HepG2 (cell line): ENCODE results near the gene AEBP1. TPM values are rescaled to one million over a fixed set of nuclear protein-coding genes. Genes with fewer than 3 reads are reported as not detected.

ENCODE experiments used
- ARID4A ChIP-seq: sonication (generic); formaldehyde crosslinking; IDR thresholded peaks from 2 replicates; pipeline ENCODE4 v1.5.0; 2020; ENCODE audit warnings: mild to moderate bottlenecking, missing genetic modification reagents, borderline replicate concordance
- ATF7-NPFF ChIP-seq: sonication (generic); formaldehyde crosslinking; IDR thresholded peaks from 2 replicates; pipeline ENCODE4 v1.8.1; 2023; ENCODE audit warnings: mild to moderate bottlenecking, low read depth, missing genetic modification reagents, moderate library complexity
- BRCA1 ChIP-seq: sonication (generic); formaldehyde crosslinking; IDR thresholded peaks from 2 replicates; pipeline ENCODE4 v1.4.0; 2020; ENCODE audit warnings: missing genetic modification reagents
- CBFB ChIP-seq: sonication (generic); formaldehyde crosslinking; IDR thresholded peaks from 2 replicates; pipeline ENCODE4 v1.4.0; 2020; ENCODE audit warnings: missing genetic modification reagents
- CCAR2 ChIP-seq: fragments of 200-400 bp; formaldehyde crosslinking; optimal IDR thresholded peaks from 2 replicates; pipeline ENCODE3; 2018; ENCODE audit warnings: low read depth, mild to moderate bottlenecking, low read length, moderate library complexity
- CHCHD3 ChIP-seq: sonication (generic); formaldehyde crosslinking; IDR thresholded peaks from 2 replicates; pipeline ENCODE4 v1.8.0; 2022; ENCODE audit warnings: mild to moderate bottlenecking, missing genetic modification reagents, moderate library complexity
- DBP ChIP-seq: sonication (generic); formaldehyde crosslinking; IDR thresholded peaks from 2 replicates; pipeline ENCODE4 v1.4.0; 2020; ENCODE audit warnings: missing genetic modification reagents; ENCODE audit errors: not compliant biosample characterization
- HNF4G ChIP-seq, 2 experiments: sonication (generic) in 1 of 2; formaldehyde crosslinking in 1 of 2; IDR thresholded peaks; 2 replicates each; pipeline versions ENCODE4 v1.4.0 to v1.6.1; 2011 to 2020; ENCODE audit warnings: borderline replicate concordance in 2 of 2, low read depth in 2 of 2, mild to moderate bottlenecking in 2 of 2, low read length in 1 of 2, missing genetic modification reagents in 1 of 2, moderate library complexity in 1 of 2
- IKZF1 ChIP-seq: fragments of 450-650 bp; IDR thresholded peaks from 2 replicates; pipeline ENCODE4 v1.7.1; 2016
- KDM5B ChIP-seq: sonication (generic); formaldehyde crosslinking; IDR thresholded peaks from 2 replicates; pipeline ENCODE4 v1.4.0; 2020; ENCODE audit warnings: missing genetic modification reagents, mild to moderate bottlenecking, borderline replicate concordance
- KLF6 ChIP-seq: IDR thresholded peaks from 2 replicates; pipeline ENCODE4 v1.8.0; 2016; ENCODE audit warnings: missing biosample characterization, missing genetic modification reagents
- MZF1 ChIP-seq: sonication (generic); formaldehyde crosslinking; IDR thresholded peaks from 2 replicates; pipeline ENCODE4 v1.8.1; 2023; ENCODE audit warnings: mild to moderate bottlenecking, missing genetic modification reagents, borderline replicate concordance
- RBM22 ChIP-seq: fragments of 200-400 bp; formaldehyde crosslinking; optimal IDR thresholded peaks from 2 replicates; pipeline ENCODE3; 2017; ENCODE audit warnings: mild to moderate bottlenecking, low read length, moderate library complexity
- SAP130 ChIP-seq: IDR thresholded peaks from 2 replicates; pipeline ENCODE4 v1.6.1; 2016; ENCODE audit warnings: low read depth
- SATB2 ChIP-seq: sonication (generic); formaldehyde crosslinking; IDR thresholded peaks from 2 replicates; pipeline ENCODE4 v1.5.0; 2020; ENCODE audit warnings: missing genetic modification reagents
- SIN3B ChIP-seq: fragments of 150-350 bp; IDR thresholded peaks from 2 replicates; pipeline ENCODE4 v1.6.1; 2014; ENCODE audit warnings: low read length
- SP2 ChIP-seq: sonication (generic); formaldehyde crosslinking; IDR thresholded peaks from 2 replicates; pipeline ENCODE4 v1.5.1; 2020; ENCODE audit warnings: mild to moderate bottlenecking, missing genetic modification reagents
- ZBTB1 ChIP-seq: sonication (generic); formaldehyde crosslinking; IDR thresholded peaks from 2 replicates; pipeline ENCODE4 v1.4.0; 2020; ENCODE audit warnings: missing genetic modification reagents, borderline replicate concordance
- ZBTB42 ChIP-seq: sonication (generic); formaldehyde crosslinking; IDR thresholded peaks from 2 replicates; pipeline ENCODE4 v1.5.0; 2020; ENCODE audit warnings: mild to moderate bottlenecking, missing genetic modification reagents
- ZFP1 ChIP-seq: IDR thresholded peaks from 2 replicates; pipeline ENCODE4 v1.6.1; 2016
- ZNF121 ChIP-seq: sonication (generic); formaldehyde crosslinking; IDR thresholded peaks from 2 replicates; pipeline ENCODE4 v1.5.0; 2020; ENCODE audit warnings: mild to moderate bottlenecking, missing genetic modification reagents
- ZNF124 ChIP-seq: sonication (generic); formaldehyde crosslinking; IDR thresholded peaks from 2 replicates; pipeline ENCODE4 v1.4.0; 2020; ENCODE audit warnings: missing genetic modification reagents
- ZNF263 ChIP-seq: sonication (generic); formaldehyde crosslinking; IDR thresholded peaks from 2 replicates; pipeline ENCODE4 v1.4.0; 2020; ENCODE audit warnings: missing genetic modification reagents
- ZNF556 ChIP-seq: sonication (generic); formaldehyde crosslinking; IDR thresholded peaks from 2 replicates; pipeline ENCODE4 v1.4.0; 2020; ENCODE audit warnings: mild to moderate bottlenecking, missing genetic modification reagents, borderline replicate concordance
- ZNF724P ChIP-seq: sonication (generic); formaldehyde crosslinking; IDR thresholded peaks from 2 replicates; pipeline ENCODE4 v1.8.0; 2022; ENCODE audit warnings: missing genetic modification reagents, borderline replicate concordance
- ZNF777 ChIP-seq: sonication (generic); formaldehyde crosslinking; IDR thresholded peaks from 2 replicates; pipeline ENCODE4 v1.4.0; 2020; ENCODE audit warnings: missing genetic modification reagents
- polyA plus RNA-seq, 8 experiments: library from polyadenylated mRNA; depleted of rRNA in 3 of 8; stranded (reverse) in 7 of 8; unstranded in 1 of 8; fragments of >200 nt; fragmentation: Illumina TruSeq in 4 of 8; extraction: Trizol in 4 of 8; gene quantifications; 2 replicates each; pipeline versions ENCODE4 v1.2.1 to v1.2.3, GENCODE V29; 2011 to 2016; ENCODE audit warnings: low read depth in 4 of 8, missing spikeins in 1 of 8, mixed read lengths in 1 of 8; ENCODE audit not compliant: insufficient read depth in 1 of 8
- total RNA-seq, 5 experiments: library from RNA; depleted of rRNA; stranded (reverse); fragments of >200 nt; fragmentation: Illumina TruSeq; extraction: Trizol; gene quantifications; 2 replicates each; pipeline ENCODE4 v1.2.3, GENCODE V29; 2016; ENCODE audit warnings: low read depth in 1 of 5

The AEBP1 gene
- total and polyA plus RNA-seq, 2 of the 13 experiments (the other 11 are each of a cell fraction or from before 2014, with no cell fraction given) = 0.22 to 0.55 TPM

- no peak for TF ChIP-seq IKZF1
- TF ChIP-seq ZNF724P = peak; percentile 72; the same call in 1 of the 2 replicates
- TF ChIP-seq ZFP1 (CRISPR knock-in tag) = no peak
- TF ChIP-seq KLF6 (CRISPR knock-in tag) = peak; percentile 83
- TF ChIP-seq ZBTB1 = no peak
- no peak for TF ChIP-seq CBFB (CRISPR knock-in tag)
- no peak; the same call in 1 of the 2 replicates for TF ChIP-seq ZNF556 (CRISPR knock-in tag)
- peak; percentile 66; the same call in 1 of the 2 replicates for TF ChIP-seq ATF7-NPFF (CRISPR knock-in tag)
- TF ChIP-seq SATB2 = no peak; the same call in 1 of the 2 replicates
- no peak for TF ChIP-seq RBM22
- no peak for TF ChIP-seq CCAR2
- peak; percentile 95 for TF ChIP-seq ARID4A (CRISPR knock-in tag)
- TF ChIP-seq MZF1 = no peak
- TF ChIP-seq DBP = no peak
- no peak for TF ChIP-seq HNF4G (IDR thresholded peaks at IDR 0.05; ENCODE audit: borderline replicate concordance, low read depth, low read length)
- peak; percentile 13; the same call in 1 of the 2 replicates for TF ChIP-seq HNF4G (CRISPR knock-in tag; IDR thresholded peaks at IDR 0.05; ENCODE audit: borderline replicate concordance, low read depth)
- TF ChIP-seq SP2 (CRISPR knock-in tag) = peak; percentile 94
- 0 out of 2 replicates have a peak, but pooled peaks have one; percentile 15 for TF ChIP-seq ZNF121
- peak; percentile 94 for TF ChIP-seq KDM5B (CRISPR knock-in tag)
- TF ChIP-seq SAP130 (CRISPR knock-in tag) = peak; percentile 86
- TF ChIP-seq ZNF124 (CRISPR knock-in tag) = no peak; the same call in 1 of the 2 replicates
- TF ChIP-seq BRCA1 (CRISPR knock-in tag) = no peak
- peak; percentile 91 for TF ChIP-seq ZBTB42 (CRISPR knock-in tag)
- 0 out of 2 replicates have a peak, but pooled peaks have one; percentile 20 for TF ChIP-seq ZNF263
- TF ChIP-seq CHCHD3 (CRISPR knock-in tag) = no peak
- TF ChIP-seq SIN3B = no peak
- no peak for TF ChIP-seq ZNF777 (CRISPR knock-in tag)
Observed at GRCh38 chr7:44123190-44124003, 19.3 kb downstream of the AEBP1 start, which contains the start of gene POLD2 (continued).
